ENCODE results near the gene MOSPD3.

The MOSPD3 gene

DNA sequence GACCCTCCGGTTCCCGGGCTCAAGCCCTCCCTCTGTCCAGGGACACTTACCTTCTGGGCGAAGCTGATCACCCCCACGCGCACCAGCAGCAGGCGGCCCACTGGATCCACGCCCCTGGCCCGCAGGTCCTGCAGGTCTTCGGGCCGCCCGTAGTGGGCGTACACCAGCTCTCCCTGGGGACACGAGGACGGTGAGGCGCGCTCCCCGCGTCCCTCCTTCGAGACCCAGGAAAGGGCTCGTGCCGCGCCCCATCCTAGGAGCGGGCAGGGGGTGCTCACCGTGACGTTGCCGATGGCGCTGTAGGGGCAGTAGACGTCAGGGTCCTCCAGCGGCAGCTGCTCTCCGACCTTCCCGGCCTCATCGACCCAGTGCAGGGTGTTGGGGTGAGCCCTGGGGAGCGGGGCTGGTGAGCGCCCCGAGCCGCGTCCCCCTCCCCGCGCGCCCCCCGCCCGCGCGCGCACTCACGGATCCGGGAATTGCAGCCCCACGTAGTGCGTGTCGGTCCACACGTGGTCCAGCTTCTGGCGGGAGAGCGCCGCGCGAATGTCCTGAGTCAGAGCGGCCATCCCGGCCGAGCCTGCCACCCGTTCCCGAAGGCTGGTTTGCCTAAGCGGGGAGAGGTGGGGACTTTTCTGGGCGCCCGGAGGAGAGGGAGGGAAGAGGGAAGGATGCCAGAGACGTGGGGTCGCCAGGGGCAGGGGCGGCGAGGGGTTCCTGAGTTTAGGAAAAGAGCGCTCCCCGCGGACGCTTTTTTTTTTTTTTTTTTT is 20.8 kb downstream of the MOSPD3 start:
- H3K79me2 ChIP-seq (ENCODE audit: insufficient read depth, low read length): no peaks in the 10 kb centered on the region
- H2AFZ ChIP-seq (ENCODE audit: low read depth, low read length, severe bottlenecking): peak overlapping the region; percentile 91
- peak overlapping the region; percentile 58 for H3K27ac ChIP-seq (ENCODE audit: low read depth, low read length)
- peaks cover 18% of the 10 kb centered on the region for H3F3A ChIP-seq (ENCODE audit: insufficient read depth)
- no peaks in the 10 kb centered on the region for H3K9me2 ChIP-seq (replicated peaks; ENCODE audit: insufficient read depth, low read length)
- peak overlapping the region; percentile 63 for H3K4me3 ChIP-seq (ENCODE audit: insufficient read depth, low read length, poor library complexity, severe bottlenecking)
- H3K4me2 ChIP-seq (ENCODE audit: low read depth, low read length, poor library complexity, severe bottlenecking): peak overlapping the region; percentile 68
- H4K20me1 ChIP-seq (ENCODE audit: low read depth, low read length): no peaks in the 10 kb centered on the region
- 0 out of 2 replicates have a peak, but pooled peaks cover 2% of the 10 kb centered on the region for H3K36me3 ChIP-seq (ENCODE audit: low read length)
- H3K27me3 ChIP-seq (ENCODE audit: low read length): no peaks in the 10 kb centered on the region
- TF ChIP-seq, protein P1, sequence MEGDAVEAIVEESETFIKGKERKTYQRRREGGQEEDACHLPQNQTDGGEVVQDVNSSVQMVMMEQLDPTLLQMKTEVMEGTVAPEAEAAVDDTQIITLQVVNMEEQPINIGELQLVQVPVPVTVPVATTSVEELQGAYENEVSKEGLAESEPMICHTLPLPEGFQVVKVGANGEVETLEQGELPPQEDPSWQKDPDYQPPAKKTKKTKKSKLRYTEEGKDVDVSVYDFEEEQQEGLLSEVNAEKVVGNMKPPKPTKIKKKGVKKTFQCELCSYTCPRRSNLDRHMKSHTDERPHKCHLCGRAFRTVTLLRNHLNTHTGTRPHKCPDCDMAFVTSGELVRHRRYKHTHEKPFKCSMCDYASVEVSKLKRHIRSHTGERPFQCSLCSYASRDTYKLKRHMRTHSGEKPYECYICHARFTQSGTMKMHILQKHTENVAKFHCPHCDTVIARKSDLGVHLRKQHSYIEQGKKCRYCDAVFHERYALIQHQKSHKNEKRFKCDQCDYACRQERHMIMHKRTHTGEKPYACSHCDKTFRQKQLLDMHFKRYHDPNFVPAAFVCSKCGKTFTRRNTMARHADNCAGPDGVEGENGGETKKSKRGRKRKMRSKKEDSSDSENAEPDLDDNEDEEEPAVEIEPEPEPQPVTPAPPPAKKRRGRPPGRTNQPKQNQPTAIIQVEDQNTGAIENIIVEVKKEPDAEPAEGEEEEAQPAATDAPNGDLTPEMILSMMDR (IDR thresholded peaks at IDR 0.05; ENCODE audit: insufficient read depth, low read length, poor library complexity, severe bottlenecking): peak; percentile 59
- no peak for TF ChIP-seq EZH2phosphoT487 (conservative IDR thresholded peaks at IDR 0.05; ENCODE audit: low read length)
- H3K9ac ChIP-seq (ENCODE audit: low read length): peak overlapping the region; percentile 86
- H3K9me3 ChIP-seq (ENCODE audit: insufficient read depth, low read length): no peaks in the 10 kb centered on the region

DNA sequence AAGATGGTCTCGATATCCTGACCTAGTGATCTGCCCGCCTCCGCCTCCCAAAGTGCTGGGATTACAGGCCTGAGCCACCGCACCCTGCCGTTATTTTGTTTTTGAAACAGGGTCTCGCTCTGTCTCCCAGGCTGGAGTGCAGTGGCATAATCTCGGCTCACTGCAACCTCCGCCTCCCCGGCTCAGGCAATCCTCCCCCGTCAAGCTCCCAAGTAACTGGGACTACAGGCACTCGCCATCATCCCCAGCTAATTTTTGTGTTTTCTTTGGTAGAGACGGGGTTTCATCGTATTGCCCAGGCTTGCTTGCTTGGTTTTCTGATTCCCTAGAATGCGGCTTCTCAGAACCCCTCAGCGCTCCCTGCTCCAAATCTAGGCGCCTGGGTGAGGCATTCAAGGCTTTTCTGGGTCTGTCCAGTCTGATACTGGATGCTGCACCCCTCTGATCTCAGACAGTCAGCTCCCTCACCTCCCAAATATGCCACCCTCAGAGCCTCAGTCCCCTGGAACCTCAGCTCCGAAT is 27.7 kb downstream of the MOSPD3 start:
- 0 out of 2 replicates have a peak, but pooled peaks cover 2% of the 10 kb centered on the region for H3K36me3 ChIP-seq (ENCODE audit: low read length)
- no peaks in the 10 kb centered on the region for H3K9me3 ChIP-seq (ENCODE audit: insufficient read depth, low read length)
- H3K4me3 ChIP-seq (ENCODE audit: insufficient read depth, low read length, poor library complexity, severe bottlenecking): no peak overlapping the region
- TF ChIP-seq EZH2phosphoT487 (conservative IDR thresholded peaks at IDR 0.05; ENCODE audit: low read length): no peak
- TF ChIP-seq, protein P1 (IDR thresholded peaks at IDR 0.05; ENCODE audit: insufficient read depth, low read length, poor library complexity, severe bottlenecking): no peak
- no peak overlapping the region for H3K9ac ChIP-seq (ENCODE audit: low read length)
- no peaks in the 10 kb centered on the region for H3K79me2 ChIP-seq (ENCODE audit: insufficient read depth, low read length)
- H3K9me2 ChIP-seq (replicated peaks; ENCODE audit: insufficient read depth, low read length): no peaks in the 10 kb centered on the region
- no peaks in the 10 kb centered on the region for H3F3A ChIP-seq (ENCODE audit: insufficient read depth)
- H4K20me1 ChIP-seq (ENCODE audit: low read depth, low read length): no peaks in the 10 kb centered on the region
- no peak overlapping the region for H3K27ac ChIP-seq (ENCODE audit: low read depth, low read length)
- no peak overlapping the region for H3K4me2 ChIP-seq (ENCODE audit: low read depth, low read length, poor library complexity, severe bottlenecking)
- H3K27me3 ChIP-seq (ENCODE audit: low read length): no peaks in the 10 kb centered on the region
- H2AFZ ChIP-seq (ENCODE audit: low read depth, low read length, severe bottlenecking): no peak overlapping the region

DNA sequence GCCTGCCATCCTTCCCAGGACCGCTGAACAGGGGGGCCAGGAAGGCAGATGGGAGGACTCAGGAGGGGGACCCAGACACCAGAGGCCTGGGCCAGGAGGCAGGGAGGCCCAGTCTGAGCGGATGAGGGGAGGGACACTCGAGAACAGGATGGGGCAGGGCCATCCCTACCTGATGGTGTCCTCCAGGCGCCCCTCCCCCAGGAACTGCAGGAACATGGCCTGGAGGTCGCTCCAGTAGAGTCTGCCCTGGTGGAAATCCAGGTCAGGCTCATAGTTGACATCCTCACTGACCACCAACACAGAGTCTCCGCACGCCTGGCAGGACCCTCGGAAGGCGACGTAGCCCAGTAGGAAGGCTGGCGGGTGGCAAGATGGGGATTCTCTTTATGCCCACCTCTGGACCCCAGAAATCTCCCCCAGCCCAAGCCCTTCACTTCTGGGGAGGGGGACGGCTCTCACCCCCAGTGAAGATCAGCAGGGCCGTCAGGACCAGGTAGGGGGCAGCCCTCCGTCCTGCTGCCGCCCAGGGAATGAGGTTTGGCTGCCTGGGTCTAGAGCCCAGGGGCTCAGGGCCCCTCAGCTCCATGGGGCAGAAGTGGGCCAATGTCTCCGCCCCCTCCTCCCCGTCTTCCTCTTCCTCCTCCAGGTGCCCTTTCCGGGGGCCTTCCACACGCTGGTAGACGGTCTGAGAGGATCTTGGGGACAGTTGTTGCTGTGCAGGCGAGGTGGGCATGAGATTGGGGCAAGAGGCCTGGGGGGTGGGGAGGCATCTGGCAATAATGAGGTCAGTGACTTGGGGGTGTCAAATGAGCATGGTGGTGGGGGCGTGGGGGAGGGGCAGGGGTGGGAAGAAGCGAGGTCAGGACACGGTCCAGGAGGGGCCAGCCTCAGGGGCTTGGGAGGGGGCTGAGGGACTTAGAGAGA is 28.4 kb downstream of the MOSPD3 start:
- Histone ChIP-seq H3K9ac (ENCODE audit: low read length) (no peak overlapping the region), H4K20me1 (ENCODE audit: low read depth, low read length) (no peaks in the 10 kb centered on the region), H3K36me3 (ENCODE audit: low read length) (0 out of 2 replicates have a peak, but pooled peaks cover 1% of the 10 kb centered on the region), H2AFZ (ENCODE audit: low read depth, low read length, severe bottlenecking) (no peak overlapping the region), H3K9me2 (replicated peaks; ENCODE audit: insufficient read depth, low read length) (no peaks in the 10 kb centered on the region), H3K4me3 (ENCODE audit: insufficient read depth, low read length, poor library complexity, severe bottlenecking) (no peak overlapping the region), H3K79me2 (ENCODE audit: insufficient read depth, low read length) (no peaks in the 10 kb centered on the region), H3F3A (ENCODE audit: insufficient read depth) (no peaks in the 10 kb centered on the region), H3K4me2 (ENCODE audit: low read depth, low read length, poor library complexity, severe bottlenecking) (no peak overlapping the region), H3K27ac (ENCODE audit: low read depth, low read length) (no peak overlapping the region), H3K27me3 (ENCODE audit: low read length) (no peaks in the 10 kb centered on the region), H3K9me3 (ENCODE audit: insufficient read depth, low read length) (no peaks in the 10 kb centered on the region)
- TF ChIP-seq, protein P1 (IDR thresholded peaks at IDR 0.05; ENCODE audit: insufficient read depth, low read length, poor library complexity, severe bottlenecking): no peak
- TF ChIP-seq EZH2phosphoT487 (conservative IDR thresholded peaks at IDR 0.05; ENCODE audit: low read length): no peak
